Measurements from ENCODE around the gene PCDHGB4.

GRCh38 chr5:141355641-141356040, 31.9 kb upstream of the PCDHGB4 start:
- TF ChIP-seq, protein P1, sequence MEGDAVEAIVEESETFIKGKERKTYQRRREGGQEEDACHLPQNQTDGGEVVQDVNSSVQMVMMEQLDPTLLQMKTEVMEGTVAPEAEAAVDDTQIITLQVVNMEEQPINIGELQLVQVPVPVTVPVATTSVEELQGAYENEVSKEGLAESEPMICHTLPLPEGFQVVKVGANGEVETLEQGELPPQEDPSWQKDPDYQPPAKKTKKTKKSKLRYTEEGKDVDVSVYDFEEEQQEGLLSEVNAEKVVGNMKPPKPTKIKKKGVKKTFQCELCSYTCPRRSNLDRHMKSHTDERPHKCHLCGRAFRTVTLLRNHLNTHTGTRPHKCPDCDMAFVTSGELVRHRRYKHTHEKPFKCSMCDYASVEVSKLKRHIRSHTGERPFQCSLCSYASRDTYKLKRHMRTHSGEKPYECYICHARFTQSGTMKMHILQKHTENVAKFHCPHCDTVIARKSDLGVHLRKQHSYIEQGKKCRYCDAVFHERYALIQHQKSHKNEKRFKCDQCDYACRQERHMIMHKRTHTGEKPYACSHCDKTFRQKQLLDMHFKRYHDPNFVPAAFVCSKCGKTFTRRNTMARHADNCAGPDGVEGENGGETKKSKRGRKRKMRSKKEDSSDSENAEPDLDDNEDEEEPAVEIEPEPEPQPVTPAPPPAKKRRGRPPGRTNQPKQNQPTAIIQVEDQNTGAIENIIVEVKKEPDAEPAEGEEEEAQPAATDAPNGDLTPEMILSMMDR (IDR thresholded peaks at IDR 0.05), result no peak
- TF ChIP-seq KDM5A (IDR thresholded peaks at IDR 0.05) (no peak), EP300 (IDR thresholded peaks at IDR 0.05) (no peak), JUNB (IDR thresholded peaks at IDR 0.05) (no peak), CHD4 (IDR thresholded peaks at IDR 0.05; ENCODE audit: borderline replicate concordance) (no peak), MAX (IDR thresholded peaks at IDR 0.05) (no peak)
